ENCODE data around the gene HEYL.

DNA sequence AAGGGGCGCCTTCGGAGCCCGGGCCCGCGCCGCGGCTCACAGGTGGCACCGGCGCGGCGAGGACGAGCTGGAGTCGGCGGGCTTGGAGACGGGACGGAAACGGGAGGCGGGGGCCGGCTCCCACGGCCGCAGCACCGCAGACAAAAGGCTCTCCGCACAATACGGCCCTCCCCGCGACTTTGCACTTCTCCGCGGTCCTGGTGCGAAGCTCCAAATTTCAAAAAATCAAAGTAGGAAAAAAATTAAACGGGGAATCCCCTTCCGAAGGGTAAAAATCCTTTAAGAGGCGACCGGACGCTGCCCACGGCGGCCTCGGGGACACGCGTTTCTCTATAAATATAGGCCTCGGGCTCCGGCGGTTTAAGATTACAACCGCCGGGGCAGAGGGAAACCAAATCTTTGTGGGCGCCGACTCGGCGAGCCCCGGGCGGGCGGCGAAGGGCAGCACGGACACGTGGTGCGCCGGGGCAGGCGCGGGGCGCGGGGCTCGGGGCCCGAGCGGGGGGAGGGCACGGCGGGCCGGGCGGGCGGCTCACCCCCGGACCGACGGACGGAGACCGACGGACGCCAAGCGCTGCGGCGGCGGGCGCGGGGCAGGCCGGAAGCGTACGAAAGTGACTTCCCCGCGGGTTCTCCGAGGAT lies 63.3 kb downstream of the HEYL start:
- TF ChIP-seq TARDBP (IDR thresholded peaks at IDR 0.05) (no peak), MYC (IDR thresholded peaks at IDR 0.05; ENCODE audit: low read depth, low read length) (no peak), MYC (CRISPR knock-in tag; IDR thresholded peaks at IDR 0.05; ENCODE audit: borderline replicate concordance, low read depth) (no peak), TOE1 (IDR thresholded peaks at IDR 0.05; ENCODE audit: borderline replicate concordance) (no peak), TOE1 (CRISPR knock-in tag; IDR thresholded peaks at IDR 0.05; ENCODE audit: borderline replicate concordance, low read depth) (no peak), CBX2 (IDR thresholded peaks at IDR 0.05; ENCODE audit: insufficient read depth, low read length, poor library complexity, severe bottlenecking) (no peak), CTCF (IDR thresholded peaks at IDR 0.05 in 2 of 3, conservative IDR thresholded peaks at IDR 0.05 in 1 of 3; ENCODE audit: insufficient read depth in 2 of 3, low read depth in 1 of 3, low read length in 3 of 3) (no peak), EGR1 (conservative IDR thresholded peaks at IDR 0.05) (no peak), NFYB (IDR thresholded peaks at IDR 0.05; ENCODE audit: extremely low read depth, insufficient read length) (no peak)
- TF ChIP-seq, protein P1, sequence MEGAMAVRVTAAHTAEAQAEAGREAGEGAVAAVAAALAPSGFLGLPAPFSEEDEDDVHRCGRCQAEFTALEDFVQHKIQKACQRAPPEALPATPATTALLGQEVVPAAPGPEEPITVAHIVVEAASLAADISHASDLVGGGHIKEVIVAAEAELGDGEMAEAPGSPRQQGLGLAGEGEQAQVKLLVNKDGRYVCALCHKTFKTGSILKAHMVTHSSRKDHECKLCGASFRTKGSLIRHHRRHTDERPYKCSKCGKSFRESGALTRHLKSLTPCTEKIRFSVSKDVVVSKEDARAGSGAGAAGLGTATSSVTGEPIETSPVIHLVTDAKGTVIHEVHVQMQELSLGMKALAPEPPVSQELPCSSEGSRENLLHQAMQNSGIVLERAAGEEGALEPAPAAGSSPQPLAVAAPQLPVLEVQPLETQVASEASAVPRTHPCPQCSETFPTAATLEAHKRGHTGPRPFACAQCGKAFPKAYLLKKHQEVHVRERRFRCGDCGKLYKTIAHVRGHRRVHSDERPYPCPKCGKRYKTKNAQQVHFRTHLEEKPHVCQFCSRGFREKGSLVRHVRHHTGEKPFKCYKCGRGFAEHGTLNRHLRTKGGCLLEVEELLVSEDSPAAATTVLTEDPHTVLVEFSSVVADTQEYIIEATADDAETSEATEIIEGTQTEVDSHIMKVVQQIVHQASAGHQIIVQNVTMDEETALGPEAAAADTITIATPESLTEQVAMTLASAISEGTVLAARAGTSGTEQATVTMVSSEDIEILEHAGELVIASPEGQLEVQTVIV (CRISPR knock-in tag; IDR thresholded peaks at IDR 0.05; ENCODE audit: borderline replicate concordance): no peak
- TF ChIP-seq, protein P2, sequence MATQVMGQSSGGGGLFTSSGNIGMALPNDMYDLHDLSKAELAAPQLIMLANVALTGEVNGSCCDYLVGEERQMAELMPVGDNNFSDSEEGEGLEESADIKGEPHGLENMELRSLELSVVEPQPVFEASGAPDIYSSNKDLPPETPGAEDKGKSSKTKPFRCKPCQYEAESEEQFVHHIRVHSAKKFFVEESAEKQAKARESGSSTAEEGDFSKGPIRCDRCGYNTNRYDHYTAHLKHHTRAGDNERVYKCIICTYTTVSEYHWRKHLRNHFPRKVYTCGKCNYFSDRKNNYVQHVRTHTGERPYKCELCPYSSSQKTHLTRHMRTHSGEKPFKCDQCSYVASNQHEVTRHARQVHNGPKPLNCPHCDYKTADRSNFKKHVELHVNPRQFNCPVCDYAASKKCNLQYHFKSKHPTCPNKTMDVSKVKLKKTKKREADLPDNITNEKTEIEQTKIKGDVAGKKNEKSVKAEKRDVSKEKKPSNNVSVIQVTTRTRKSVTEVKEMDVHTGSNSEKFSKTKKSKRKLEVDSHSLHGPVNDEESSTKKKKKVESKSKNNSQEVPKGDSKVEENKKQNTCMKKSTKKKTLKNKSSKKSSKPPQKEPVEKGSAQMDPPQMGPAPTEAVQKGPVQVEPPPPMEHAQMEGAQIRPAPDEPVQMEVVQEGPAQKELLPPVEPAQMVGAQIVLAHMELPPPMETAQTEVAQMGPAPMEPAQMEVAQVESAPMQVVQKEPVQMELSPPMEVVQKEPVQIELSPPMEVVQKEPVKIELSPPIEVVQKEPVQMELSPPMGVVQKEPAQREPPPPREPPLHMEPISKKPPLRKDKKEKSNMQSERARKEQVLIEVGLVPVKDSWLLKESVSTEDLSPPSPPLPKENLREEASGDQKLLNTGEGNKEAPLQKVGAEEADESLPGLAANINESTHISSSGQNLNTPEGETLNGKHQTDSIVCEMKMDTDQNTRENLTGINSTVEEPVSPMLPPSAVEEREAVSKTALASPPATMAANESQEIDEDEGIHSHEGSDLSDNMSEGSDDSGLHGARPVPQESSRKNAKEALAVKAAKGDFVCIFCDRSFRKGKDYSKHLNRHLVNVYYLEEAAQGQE (IDR thresholded peaks at IDR 0.05; ENCODE audit: borderline replicate concordance): no peak
- TF ChIP-seq, protein P2 (CRISPR knock-in tag; IDR thresholded peaks at IDR 0.05; ENCODE audit: low read depth): no peak

Data from K562 (cell line).